Midbrain (tissue), 1 donor: ENCODE results near the gene SIMC1.

Source experiments
- DNase-seq: peaks from one replicate; lab custom pipeline; 2025; lab: John Stamatoyannopoulos, UW

The SIMC1 gene

DNA sequence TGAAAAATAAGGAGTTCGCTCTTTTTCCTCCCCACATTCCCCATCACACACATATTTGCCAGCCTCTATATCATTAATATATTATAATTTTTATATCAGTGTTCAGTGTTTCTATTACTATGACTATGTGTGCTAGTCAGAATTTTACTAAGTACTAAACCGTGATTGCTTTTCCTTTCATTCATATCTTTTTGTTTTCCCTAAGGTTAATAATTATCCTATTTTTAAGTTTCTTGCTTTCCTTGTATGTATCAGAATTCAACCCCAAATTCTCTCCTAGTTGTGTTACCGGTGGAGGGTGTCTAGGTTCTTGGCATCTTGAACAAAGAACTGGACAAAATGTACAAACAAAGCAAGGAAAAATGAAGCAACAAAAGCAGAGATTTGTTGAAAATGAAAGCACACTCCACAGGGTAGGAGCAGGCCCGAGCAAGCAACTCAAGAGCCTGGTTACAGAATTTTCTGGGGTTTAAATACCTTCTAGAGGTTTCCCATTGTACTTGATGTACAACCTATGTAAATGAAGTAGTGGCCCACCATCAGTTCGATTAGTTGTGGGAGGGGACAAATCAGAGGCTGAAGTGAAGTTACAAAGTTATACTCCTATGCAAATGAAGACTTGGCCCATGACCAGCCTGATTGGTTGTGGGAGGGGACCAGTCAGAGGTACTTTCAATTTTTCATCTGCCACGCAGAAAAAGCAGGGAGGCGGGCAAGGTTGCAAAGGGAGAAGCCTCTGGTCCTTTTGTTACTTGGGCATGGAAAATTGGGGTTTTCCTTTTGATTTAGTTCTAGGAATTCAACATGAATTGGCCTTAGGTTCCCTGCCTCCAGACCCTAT lies 79.5 kb downstream of the SIMC1 start:
- no peak for DNase-seq

- DNase-seq = no peak
Measured at GRCh38 chr5:176319827-176320554, 81.8 kb downstream of the SIMC1 start.

GRCh38 chr5:176320577-176320976 lies 82.4 kb downstream of the SIMC1 start:
- no peak for DNase-seq

GRCh38 chr5:176334031-176334770 lies 96.0 kb downstream of the SIMC1 start:
- DNase-seq = no peak

DNA sequence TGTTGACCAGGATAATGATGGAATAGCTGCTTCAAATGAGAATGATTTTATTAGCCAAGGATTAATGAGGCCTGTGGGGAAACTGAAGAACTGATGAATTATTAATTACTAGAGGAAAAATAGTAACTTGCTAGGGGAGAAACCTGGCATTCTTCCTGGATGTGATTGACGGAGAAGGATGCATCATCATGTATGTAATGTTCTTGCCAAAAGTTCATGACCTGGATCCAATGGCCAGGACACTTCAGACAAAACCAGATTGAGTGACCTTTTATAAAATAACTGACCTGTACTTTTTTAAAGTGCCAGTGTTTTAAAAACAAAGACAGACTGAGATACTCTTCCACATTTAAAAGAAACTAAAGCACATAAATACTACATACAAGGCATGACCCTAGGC lies 99.7 kb downstream of the SIMC1 start:
- no peak for DNase-seq

- no peak for DNase-seq
Measured at GRCh38 chr5:176339304-176339703, 101.1 kb downstream of the SIMC1 start.

DNA sequence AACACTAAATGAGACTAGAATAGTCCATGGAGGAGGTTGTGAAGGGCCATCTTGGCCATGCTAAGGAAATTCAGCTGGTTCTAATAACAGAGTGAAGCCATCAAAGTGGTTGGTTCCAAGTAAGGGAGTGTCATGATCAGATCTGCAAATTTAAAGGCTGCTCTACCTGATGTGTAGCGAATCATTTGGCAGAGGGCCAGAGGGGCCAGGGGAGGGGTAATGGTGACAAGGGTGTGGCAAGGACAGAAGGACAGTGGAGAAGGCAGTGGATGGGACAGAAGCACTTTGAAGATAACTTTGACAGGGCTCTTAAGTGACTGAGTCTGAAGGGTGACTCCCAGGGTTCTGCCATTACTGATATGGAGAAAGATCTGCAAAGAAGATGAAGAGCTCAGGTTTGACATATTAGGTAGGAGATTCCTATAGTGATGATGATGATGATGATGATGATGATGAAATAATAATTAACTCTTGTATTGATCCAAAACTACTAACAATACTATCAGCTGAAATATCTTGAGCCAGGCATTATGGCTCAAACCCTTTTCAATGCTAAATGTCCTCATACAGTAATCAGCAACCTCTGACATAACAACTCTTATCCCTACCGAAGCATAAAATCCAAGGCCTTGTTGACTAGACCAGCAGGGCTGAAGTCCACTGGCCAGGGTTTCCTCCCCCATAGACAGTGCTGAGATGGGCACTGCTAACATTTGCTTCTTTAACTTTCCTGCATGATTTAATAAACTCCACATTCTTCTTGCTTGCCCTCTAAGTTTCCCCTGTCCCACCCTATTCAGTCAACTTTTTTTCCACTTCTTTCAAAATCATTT lies 103.3 kb downstream of the SIMC1 start:
- DNase-seq = no peak

DNA sequence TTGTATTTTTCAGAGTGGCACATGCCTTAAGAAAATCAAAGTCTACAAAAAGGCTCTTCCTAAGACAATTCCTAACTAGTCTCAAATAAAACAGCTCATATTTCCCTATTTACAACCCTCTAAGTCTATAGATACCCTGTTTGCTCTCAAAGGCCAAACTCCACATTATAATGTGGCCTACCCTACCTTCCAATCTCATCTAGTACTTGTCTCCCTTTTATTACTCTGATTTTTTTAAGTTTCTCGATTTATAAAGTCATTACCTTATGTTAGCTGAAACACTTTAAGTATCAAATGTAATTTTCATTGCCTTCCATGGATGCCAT lies 103.9 kb downstream of the SIMC1 start:
- DNase-seq = no peak

DNA sequence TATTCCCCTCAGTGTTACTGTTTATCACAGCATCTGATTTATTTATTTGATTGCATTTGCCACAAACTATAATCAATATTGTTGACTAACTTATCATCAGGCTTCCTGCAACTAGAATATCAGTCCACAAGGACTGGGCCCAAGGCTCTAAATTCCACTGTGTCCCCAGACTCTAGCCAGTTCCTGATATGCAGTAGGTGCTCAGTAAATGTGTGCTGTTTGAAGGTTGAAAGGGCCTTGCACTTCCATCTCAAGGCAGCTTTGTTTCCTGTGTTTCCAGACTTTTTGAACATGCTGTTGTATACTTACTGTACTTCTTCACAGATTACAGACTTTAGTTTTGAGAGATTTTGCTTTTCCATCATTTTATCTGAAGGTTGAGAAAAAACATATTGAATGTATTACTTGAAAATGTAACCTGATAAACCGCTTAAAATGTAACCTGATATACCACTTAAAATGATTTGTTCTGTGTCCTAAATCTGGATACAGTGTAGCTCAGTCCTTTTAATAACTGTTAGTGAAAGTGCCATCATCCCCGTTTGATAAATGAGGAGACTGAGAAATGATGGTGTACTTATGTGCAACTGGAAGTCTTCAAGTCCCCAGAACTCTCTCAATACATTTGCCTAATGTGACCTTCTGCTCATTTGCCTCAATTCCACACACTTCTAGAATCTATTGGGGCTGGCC lies 104.7 kb downstream of the SIMC1 start:
- no peak for DNase-seq

GRCh38 chr5:176350416-176350815 lies 112.2 kb downstream of the SIMC1 start:
- DNase-seq = no peak

- no peak for DNase-seq
Measured at GRCh38 chr5:176352116-176352878, 114.1 kb downstream of the SIMC1 start.

DNA sequence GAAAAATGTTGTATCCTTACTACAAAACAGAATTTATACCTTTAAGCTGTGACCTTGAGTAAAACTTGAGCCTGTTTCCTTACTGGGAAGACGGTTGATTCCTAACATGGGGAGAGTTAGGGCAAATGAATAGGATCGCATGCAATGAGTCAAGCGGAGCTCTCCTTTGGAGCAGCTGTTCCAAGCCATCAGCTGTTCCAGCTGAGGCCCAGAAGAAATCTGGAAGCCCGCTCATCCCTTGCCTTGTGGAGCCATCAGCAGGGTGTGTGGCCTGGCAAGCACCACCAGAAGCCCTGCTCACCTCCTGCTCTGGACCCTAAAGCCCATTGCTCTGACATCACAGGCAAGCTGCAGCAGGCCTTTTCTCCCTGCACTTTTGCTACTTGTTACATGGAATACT lies 115.3 kb downstream of the SIMC1 start:
- no peak for DNase-seq

DNA sequence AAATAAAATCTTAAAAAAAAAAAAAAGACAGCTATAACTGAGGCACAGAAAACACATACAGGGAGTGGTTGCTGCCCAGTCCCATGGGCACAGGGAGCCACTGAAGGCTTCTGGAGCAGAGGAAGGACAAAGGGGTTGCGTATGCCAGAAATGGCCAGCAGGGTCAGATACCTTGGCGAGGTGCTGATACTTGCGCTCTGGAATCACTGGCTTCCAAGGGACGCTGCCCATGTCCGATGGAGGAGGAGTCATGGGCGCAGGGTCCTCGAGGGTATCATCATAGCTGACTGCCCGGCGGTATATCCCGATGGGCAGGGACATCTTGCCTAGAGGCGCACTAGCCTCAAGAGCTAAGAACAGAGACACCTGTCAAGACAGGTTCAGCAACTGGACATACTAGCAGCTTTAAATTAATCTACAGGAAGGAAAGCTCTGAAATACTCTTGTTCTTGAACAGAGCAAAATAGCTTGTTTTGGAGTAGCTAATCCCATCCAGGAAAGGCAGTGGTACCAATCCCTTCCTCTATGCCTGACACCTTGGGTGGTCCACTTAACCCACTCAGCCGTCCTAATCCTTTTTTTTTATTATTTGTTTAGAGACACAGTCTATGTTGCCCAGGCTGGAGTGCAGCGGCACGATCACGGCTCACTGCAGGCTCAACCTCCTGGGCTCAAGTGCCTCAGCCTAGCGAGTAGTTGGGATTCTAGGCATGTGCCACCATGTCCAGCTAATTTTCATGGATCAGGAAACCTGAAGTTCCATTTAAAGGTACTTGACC lies 117.4 kb downstream of the SIMC1 start:
- no peak for DNase-seq

DNA sequence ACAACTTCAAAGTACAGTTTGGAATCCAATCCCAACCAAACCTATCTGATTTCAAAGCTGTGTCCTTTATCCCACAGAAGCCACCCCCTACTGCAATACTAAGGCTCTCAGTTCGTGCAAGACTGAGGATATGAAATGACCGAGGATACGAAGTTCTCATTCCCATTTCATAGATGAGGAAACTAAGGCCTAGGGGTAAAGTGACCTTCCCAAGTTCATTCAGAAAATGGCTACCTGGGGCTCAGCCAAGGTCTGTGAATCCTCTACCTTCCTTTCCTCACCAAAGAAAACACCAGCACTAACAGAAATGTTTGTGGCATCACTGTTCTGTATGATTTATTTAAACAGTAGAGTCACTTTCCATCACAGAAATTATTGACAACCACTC lies 117.9 kb downstream of the SIMC1 start:
- no peak for DNase-seq

DNA sequence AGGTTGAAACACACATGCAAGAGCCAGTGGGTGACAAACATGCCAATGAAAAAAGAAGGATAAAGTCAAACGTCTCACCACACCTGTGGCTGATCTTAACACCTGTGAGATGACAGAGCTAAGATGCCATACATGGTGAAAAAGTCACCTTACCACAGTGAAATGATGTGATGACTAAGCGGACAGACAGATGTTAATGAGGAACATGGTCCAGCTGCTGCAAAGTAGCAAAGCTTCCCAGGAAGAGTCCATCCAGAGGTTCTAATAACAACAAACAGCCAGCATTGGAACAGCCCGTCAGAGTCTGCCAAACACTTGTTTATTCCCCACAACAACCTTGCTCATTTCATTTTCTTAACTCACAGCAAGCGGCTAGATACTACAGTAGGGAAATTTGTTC lies 121.4 kb downstream of the SIMC1 start:
- DNase-seq = no peak

- DNase-seq = no peak
Measured at GRCh38 chr5:176360894-176361436, 122.7 kb downstream of the SIMC1 start.

DNA sequence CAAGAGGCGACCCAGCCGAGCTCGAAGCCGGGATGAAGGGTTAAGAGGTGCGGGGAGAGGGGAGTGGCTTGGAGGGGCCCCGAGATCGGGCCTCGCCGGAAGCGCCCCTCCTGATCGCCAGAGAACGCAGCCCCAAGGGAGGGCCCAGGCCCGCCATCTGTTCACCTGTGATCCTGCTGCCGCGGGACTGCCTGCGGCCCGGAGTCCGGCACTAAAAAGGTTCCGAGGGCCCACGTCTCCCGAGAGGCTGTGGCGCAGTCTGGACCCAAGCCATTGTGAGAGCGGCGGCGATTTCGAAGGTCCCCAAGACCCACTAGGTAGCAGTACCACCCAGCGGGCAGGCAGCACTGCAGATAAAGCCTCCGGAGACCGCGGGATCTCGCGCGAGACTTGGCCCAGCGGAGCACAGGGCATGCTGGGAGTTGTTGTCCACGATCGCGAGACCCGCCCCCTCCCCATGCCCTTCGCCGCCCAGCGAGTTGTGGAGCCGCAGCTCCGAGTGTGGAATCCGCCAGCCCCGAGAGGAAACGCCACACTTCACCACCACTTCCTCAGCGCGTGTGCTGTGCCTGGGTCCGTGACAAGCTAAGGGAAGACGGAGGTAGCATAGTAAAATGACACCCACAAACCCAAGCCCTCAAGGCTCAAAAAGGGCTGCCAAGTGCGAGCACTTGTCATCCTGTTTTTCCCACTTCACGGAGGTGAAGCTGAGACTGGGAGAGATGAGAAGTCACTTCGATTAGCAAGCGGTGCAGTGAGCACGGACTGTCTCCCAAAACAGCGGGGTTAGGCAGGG lies 123.4 kb downstream of the SIMC1 start, which contains the start of gene KIAA1191:
KIAA1191 (minus strand) TSS at position 328 of the 796 bp plus-strand sequence. CDS start 2,256 bp downstream, outside the sequence.
- peak; percentile 93 for DNase-seq

DNA sequence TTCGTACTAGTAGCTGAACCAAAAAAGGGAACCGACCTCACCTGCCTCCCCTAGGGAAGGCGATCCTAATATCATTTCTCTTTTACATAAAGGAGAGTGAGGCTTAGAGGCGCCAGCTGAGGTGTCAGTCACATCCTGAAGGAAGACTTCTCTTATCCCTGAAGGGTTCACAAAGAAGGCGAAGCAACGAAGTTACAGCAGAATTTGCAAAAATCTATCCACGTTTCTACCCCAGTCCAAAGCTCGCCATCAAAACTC lies 123.9 kb downstream of the SIMC1 start:
- DNase-seq = no peak
